WTC11 (cell line): Measurements from ENCODE around the gene MTX2.

ENCODE experiments used
- FOXK1 ChIP-seq: sonication (generic); formaldehyde crosslinking; IDR thresholded peaks from 2 replicates; pipeline ENCODE4 v1.8.0; 2022; ENCODE audit warnings: mild to moderate bottlenecking, moderate library complexity, missing genetic modification reagents
- NR1H2 ChIP-seq: sonication (generic); formaldehyde crosslinking; IDR thresholded peaks from 2 replicates; pipeline ENCODE4 v1.9.0; 2021; ENCODE audit warnings: mild to moderate bottlenecking, moderate library complexity, missing genetic modification reagents
- SP1 ChIP-seq: sonication (generic); formaldehyde crosslinking; conservative IDR thresholded peaks from 2 replicates; pipeline ENCODE4 v1.8.1; 2022; ENCODE audit warnings: missing genetic modification reagents
- TF ChIP-seq, protein P1 (sequence below): sonication (generic); formaldehyde crosslinking; IDR thresholded peaks from 2 replicates; pipeline ENCODE4 v1.8.1; 2022; ENCODE audit warnings: mild to moderate bottlenecking, missing genetic modification reagents, moderate library complexity, borderline replicate concordance
- TF ChIP-seq, protein P2 (sequence below): fragments of 200-600 bp; IDR thresholded peaks from 2 replicates; pipeline ENCODE4 v1.8.0; 2022; ENCODE audit warnings: antibody characterized with exemption
- TF ChIP-seq, protein P3 (sequence below): sonication (generic); formaldehyde crosslinking; conservative IDR thresholded peaks from 2 replicates; pipeline ENCODE4 v1.8.1; 2022; ENCODE audit warnings: mild to moderate bottlenecking, missing genetic modification reagents

DNA sequence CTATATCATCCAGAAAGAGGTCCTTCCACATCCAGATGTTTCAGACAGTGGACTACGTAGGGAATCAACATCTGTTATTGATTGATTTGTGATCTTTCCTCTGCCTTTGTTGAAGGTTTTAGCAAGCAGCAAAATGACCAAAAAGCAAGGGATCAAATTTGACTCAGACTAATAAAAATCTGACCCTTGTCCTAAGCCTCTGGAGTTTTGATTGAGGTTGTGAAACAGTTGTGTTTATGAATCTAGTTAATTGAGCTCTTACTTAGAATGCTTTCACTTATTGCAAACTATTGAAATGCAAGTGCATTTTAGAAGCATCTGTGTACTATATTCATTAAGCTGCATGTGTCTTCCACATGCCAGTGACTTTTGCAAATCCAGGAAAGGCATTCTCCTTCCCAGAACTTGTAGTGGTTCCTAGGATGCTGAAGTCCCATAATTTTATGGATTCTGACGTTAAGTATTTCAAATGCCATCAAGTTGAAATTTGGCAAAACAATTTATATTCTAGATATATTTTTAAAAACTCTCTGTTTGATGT, 116.0 kb downstream of the MTX2 start:
- TF ChIP-seq, protein P1, sequence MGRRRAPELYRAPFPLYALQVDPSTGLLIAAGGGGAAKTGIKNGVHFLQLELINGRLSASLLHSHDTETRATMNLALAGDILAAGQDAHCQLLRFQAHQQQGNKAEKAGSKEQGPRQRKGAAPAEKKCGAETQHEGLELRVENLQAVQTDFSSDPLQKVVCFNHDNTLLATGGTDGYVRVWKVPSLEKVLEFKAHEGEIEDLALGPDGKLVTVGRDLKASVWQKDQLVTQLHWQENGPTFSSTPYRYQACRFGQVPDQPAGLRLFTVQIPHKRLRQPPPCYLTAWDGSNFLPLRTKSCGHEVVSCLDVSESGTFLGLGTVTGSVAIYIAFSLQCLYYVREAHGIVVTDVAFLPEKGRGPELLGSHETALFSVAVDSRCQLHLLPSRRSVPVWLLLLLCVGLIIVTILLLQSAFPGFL (CRISPR knock-in tag): no peak
- TF ChIP-seq, protein P2, sequence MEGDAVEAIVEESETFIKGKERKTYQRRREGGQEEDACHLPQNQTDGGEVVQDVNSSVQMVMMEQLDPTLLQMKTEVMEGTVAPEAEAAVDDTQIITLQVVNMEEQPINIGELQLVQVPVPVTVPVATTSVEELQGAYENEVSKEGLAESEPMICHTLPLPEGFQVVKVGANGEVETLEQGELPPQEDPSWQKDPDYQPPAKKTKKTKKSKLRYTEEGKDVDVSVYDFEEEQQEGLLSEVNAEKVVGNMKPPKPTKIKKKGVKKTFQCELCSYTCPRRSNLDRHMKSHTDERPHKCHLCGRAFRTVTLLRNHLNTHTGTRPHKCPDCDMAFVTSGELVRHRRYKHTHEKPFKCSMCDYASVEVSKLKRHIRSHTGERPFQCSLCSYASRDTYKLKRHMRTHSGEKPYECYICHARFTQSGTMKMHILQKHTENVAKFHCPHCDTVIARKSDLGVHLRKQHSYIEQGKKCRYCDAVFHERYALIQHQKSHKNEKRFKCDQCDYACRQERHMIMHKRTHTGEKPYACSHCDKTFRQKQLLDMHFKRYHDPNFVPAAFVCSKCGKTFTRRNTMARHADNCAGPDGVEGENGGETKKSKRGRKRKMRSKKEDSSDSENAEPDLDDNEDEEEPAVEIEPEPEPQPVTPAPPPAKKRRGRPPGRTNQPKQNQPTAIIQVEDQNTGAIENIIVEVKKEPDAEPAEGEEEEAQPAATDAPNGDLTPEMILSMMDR: no peak
- TF ChIP-seq SP1 (CRISPR knock-in tag): no peak
- TF ChIP-seq, protein P3, sequence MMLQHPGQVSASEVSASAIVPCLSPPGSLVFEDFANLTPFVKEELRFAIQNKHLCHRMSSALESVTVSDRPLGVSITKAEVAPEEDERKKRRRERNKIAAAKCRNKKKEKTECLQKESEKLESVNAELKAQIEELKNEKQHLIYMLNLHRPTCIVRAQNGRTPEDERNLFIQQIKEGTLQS: no peak
- no peak for TF ChIP-seq FOXK1 (CRISPR knock-in tag)
- TF ChIP-seq NR1H2 (CRISPR knock-in tag): no peak
